ENCODE measurements around the gene ZNRF3.

DNA sequence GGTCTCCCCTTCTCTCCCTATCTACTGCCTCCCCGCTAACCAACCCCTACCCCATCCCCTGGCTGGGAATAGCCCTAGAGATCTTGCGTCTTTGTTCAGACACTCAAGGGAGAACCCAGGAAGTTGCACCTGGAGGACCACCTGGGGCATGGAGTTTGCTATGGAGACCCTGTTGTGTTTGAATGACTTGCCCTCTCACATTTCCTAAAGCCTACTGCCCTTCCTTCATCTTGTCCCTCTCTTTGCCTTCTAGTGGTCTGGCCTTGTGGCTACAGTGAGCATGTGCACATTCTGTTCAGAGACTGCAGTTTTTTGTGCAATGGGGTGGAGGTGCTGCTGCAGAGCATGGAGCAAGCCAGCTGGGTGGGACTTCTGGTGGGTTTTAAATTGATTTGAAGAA, 42.5 kb downstream of the ZNRF3 start:
- TF ChIP-seq, protein P1, sequence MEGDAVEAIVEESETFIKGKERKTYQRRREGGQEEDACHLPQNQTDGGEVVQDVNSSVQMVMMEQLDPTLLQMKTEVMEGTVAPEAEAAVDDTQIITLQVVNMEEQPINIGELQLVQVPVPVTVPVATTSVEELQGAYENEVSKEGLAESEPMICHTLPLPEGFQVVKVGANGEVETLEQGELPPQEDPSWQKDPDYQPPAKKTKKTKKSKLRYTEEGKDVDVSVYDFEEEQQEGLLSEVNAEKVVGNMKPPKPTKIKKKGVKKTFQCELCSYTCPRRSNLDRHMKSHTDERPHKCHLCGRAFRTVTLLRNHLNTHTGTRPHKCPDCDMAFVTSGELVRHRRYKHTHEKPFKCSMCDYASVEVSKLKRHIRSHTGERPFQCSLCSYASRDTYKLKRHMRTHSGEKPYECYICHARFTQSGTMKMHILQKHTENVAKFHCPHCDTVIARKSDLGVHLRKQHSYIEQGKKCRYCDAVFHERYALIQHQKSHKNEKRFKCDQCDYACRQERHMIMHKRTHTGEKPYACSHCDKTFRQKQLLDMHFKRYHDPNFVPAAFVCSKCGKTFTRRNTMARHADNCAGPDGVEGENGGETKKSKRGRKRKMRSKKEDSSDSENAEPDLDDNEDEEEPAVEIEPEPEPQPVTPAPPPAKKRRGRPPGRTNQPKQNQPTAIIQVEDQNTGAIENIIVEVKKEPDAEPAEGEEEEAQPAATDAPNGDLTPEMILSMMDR (IDR thresholded peaks at IDR 0.05), result no peak
- TF ChIP-seq POLR2A (IDR thresholded peaks at IDR 0.05), result no peak
- TF ChIP-seq POLR2AphosphoS5 (IDR thresholded peaks at IDR 0.05; ENCODE audit: insufficient read depth in 1 of 2, low read depth in 1 of 2), result no peak
